GM12873 (cell line): ENCODE data around the gene FSCN2.

ENCODE experiments used
- TF ChIP-seq, protein P1 (sequence below): IDR thresholded peaks from 2 replicates; pipeline ENCODE4 v1.5.1; 2012; ENCODE audit warnings: low read depth, mild to moderate bottlenecking, moderate library complexity, low read length, control low read depth; ENCODE audit not compliant: insufficient read depth; ENCODE audit errors: missing control alignments

The FSCN2 gene

DNA sequence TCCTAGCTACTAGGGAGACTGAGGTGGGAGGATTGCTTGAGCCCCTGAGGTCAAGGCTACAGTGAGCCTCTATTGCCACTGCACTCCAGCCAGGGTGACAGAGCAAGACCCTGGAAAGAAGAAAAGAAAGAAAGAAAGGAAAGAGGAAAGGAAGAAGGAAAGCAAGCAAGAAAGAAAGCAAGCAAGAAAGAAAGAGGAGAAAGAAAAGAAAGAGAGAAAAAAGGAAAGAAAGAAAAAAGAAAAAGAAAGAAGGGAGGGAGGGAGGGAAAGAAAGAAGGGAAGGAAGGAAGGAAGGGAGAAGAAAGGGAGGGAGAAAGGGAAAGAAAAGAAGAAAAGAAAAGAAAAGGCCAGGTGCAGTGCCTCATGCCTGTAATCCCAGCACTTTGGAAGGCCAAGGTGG, 24.6 kb upstream of the FSCN2 start:
- TF ChIP-seq, protein P1, sequence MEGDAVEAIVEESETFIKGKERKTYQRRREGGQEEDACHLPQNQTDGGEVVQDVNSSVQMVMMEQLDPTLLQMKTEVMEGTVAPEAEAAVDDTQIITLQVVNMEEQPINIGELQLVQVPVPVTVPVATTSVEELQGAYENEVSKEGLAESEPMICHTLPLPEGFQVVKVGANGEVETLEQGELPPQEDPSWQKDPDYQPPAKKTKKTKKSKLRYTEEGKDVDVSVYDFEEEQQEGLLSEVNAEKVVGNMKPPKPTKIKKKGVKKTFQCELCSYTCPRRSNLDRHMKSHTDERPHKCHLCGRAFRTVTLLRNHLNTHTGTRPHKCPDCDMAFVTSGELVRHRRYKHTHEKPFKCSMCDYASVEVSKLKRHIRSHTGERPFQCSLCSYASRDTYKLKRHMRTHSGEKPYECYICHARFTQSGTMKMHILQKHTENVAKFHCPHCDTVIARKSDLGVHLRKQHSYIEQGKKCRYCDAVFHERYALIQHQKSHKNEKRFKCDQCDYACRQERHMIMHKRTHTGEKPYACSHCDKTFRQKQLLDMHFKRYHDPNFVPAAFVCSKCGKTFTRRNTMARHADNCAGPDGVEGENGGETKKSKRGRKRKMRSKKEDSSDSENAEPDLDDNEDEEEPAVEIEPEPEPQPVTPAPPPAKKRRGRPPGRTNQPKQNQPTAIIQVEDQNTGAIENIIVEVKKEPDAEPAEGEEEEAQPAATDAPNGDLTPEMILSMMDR, result no peak

DNA sequence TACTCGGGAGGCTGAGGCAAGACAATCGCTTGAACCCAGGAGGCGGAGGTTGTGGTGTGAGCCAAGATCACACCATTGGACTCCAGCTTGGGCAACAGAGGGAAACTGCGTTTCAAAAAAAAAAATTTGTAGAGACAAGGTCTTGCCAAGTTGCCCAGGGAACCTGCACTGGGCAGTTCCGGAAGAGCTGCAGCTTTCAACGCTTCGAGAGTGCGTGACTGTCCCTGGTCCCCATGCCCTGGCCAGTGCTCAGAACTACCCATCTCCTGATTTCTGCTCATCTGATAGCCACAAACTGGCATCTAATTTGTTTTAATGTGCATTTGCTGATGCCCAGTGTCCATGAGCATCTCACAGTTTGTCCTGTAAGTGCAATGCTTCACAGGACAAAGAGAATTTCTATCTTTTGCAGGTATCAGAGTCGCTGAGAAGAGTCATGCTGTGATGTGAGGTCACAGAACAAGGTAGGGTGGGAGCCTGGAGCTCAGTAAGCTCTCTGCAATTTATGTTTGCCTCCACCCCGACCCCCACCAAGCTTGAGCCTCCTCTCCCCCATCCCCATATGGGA, 19.5 kb upstream of the FSCN2 start:
- TF ChIP-seq, protein P1, result no peak

DNA sequence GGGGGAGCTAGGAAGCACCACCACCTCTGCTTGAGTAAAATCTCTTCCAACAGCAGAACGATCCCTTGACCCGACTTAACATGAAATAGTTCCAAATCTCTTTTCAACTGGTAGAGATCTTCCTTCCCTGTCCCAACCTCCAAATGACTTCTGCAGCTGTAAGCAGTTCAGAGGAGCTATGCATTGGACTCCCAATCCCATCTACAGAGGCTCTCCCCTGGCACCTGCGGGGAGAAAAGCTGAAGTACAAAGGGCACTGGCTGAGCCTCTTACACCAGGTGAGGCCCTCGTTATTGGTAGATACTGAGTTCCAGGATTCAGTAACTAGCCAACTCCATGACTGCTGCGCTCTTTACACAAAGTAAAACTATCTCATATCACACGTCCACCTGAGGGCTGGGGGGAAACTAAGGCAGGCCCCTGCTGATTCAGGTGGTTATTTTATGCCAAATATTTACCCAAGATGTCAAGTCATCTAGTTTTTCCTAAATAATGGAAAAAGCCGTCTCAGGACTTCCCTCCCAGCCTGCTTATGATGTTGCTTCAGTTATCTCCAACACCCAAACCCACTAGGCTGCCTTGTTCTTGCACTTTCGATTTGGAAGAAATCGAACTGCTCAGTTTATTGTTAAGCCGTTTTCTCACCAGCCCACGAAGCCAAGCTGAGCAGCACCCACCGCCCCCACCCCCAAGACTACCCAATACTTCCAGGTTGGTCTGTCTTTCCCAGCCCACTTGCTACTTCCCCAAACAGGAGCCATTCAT, 18.8 kb upstream of the FSCN2 start:
- TF ChIP-seq, protein P1, result no peak

DNA sequence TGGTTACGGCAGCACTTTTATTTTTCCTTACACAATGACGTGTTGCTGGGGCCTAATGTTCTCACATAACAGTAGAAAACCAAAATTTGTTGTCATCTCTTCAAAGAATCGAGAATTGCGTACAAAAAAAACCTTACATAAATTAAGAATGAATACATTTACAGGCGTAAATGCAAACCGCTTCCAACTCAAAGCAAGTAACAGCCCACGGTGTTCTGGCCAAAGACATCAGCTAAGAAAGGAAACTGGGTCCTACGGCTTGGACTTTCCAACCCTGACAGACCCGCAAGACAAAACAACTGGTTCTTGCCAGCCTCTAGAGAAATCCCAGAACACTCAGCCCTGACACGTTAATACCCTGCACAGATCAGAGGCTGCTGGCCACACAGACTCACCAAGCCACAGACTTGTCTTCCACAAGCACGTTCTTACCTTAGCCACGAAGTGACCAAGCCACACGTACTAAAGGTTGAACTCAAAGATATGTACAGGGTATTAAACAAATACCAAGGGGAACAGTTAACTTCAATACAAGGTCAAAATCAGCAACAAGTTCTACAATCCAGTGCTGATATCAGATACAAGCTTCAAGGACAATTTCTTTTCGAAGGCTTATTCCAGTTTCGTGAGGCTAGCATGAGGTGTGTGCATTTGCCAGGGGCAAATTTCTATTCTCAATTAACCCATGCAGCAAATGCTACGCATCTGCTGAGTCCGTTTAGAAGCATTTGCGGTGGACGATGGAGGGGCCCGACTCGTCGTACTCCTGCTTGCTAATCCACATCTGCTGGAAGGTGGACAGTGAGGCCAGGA, 18.0 kb upstream of the FSCN2 start:
- TF ChIP-seq, protein P1, result no peak

DNA sequence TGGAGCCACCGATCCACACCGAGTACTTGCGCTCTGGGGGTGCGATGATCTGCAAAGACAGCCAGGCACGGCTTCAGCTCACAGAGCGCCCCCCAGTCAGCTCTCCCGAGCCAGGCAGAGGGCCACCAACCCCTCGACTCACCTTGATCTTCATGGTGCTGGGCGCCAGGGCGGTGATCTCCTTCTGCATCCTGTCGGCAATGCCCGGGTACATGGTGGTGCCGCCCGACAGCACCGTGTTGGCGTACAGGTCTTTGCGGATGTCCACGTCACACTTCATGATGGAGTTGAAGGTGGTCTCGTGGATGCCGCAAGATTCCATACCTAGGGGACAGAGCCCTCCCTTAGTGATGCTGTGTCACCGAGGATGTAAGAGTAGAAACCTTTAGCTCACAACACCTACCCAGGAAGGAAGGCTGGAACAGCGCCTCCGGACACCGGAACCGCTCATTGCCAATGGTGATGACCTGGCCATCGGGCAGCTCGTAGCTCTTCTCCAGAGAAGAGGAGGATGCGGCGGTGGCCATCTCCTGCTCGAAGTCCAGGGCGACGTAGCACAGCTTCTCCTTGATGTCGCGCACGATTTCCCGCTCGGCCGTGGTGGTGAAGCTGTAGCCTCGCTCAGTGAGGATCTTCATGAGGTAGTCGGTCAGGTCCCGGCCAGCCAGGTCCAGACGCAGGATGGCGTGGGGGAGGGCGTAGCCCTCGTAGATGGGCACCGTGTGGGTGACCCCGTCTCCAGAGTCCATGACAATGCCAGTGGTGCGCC, 17.2 kb upstream of the FSCN2 start:
- TF ChIP-seq, protein P1, result no peak

DNA sequence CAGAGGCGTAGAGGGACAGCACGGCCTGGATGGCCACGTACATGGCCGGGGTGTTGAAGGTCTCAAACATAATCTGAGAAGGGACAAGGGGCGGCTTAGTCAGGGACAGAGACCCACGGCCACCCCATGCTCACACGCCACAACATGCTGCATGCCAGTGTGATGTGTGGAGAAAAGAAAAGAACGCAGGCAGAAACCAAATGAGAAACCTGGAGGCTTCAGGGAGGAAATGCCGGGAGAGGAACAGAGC, 16.7 kb upstream of the FSCN2 start:
- TF ChIP-seq, protein P1, result no peak
